GM18858 (cell line): ENCODE data around the gene TCF4.

Source experiments
- ATAC-seq: cut with Tn5 transposase; IDR thresholded peaks from one replicate; pipeline ENCODE4 v1.9.1; 2021; ENCODE audit not compliant: unreplicated experiment

TCF4 gene

GRCh38 chr18:55418439-55418838 is 169.6 kb downstream of the TCF4 start:
- no peak for ATAC-seq

- no peak for ATAC-seq
Observed at GRCh38 chr18:55416791-55417190, 171.2 kb downstream of the TCF4 start.

DNA sequence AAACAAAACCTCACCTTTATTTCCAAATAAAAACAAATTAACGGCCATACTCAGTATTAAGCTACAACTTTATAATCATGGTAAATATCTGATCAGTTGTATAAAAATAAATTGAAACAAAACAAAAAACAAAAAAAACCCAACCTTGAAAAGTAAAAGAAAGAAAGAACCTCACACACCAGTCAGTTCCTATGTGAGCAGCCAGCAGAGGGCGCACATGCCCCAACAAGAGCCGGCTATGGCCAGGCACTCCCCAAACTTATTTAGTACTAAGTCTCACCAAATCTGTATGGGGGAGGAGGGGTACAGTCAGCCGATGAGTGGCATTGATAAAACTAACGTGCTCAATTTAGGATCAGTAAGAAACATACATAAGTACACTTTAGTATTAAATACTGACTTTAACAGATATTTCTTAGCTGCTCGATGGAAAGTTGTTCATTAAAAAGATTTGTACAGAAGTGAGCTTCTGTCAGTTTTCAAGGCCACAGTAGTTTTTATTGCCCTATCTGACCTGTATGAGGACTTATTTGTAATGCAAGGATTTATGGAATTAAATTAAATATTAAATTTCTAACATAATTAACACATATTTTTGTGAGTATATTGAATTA is 172.6 kb downstream of the TCF4 start:
- ATAC-seq = peak; percentile 83

GRCh38 chr18:55414475-55414874 is 173.5 kb downstream of the TCF4 start:
- no peak for ATAC-seq

GRCh38 chr18:55413474-55413873 is 174.5 kb downstream of the TCF4 start:
- no peak for ATAC-seq

DNA sequence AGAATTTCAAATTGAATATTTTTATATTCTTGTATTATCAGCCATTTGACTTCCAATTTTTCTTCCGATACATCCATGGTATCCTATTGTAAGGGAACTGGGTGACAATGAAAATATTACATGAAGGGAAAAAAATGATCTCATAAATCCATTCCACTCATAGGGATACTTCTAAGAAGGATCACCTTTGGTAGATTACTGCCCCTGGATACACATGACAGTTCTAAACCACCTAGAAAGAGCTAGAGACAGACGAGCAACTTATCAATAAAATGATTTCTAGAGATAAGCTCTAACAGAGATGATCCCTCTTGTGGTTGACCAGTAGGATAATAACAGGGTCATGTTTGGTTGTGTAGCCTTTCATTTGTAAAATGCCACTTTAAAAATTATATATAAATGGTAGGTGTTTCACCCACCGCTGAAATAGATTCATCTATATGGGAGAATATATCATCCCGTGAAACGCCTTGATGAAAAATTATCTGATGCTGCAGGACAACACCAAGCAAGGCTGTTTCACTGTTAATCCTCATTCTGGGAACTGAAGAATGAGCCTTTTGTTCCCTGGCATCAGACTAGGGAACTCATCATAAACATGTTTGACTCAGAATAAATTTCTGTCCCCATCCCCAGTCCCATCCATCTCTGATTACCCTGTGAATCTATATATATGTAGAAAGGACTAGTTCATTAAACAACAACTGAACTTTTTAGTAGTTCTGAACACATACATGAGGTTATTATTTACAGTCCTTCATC is 180.0 kb downstream of the TCF4 start:
- no peak for ATAC-seq

GRCh38 chr18:55407191-55407590 is 180.8 kb downstream of the TCF4 start:
- ATAC-seq = no peak

GRCh38 chr18:55406451-55406991 is 181.5 kb downstream of the TCF4 start:
- ATAC-seq = no peak

DNA sequence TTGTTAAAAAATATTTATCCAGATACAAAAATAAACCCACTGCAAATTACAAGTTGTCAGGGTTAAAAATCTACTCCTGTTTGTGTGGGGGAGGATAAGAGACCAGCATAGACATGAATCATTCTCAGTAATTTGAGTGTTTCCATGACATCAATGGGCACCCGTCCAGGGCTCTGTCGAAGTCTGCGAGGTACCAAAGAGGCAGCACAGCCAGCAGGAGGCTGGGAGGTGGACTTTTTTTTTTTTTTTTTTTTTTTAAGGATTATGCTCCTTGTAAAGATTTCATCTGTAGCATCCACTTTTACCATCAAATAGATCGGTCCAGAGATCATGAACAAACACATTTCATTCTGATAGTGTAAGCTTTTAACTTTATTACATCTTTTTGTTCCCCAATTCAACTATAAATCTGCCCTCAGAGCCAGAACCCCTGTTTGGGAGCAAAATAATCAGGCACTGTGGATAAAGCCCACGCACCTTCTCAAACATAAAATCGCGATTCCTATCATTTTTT is 182.0 kb downstream of the TCF4 start:
- ATAC-seq = no peak

GRCh38 chr18:55405475-55405874 is 182.5 kb downstream of the TCF4 start:
- no peak for ATAC-seq

DNA sequence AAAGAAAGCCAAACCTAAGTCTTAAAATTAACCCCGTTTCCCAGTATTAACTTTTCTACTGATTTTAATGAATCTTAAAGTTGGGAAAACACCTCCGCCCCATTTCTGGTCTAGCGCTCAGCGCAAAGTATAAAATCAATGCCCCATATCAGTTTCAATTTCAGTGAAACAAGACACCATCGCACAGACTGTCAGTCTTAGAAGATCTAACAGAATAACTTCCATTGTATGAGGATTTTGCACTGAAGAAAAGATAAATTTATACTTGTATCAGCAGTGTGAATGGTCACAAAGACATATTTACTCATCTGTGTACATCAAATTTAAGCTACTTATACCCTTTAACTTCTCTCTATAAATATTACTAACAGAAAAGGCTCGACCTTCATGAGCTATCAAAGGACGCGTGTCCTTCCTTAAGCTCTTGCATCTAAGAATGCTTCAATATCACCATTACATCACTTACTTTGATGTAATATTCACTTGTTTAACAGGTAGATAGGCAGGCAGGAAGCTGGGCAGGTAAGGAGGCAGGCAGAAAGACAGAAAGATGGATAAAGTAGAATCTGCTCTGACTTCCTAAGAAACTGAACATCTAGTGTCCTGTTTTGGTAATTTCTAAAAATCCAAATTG is 183.0 kb downstream of the TCF4 start:
- ATAC-seq = peak; percentile 63

DNA sequence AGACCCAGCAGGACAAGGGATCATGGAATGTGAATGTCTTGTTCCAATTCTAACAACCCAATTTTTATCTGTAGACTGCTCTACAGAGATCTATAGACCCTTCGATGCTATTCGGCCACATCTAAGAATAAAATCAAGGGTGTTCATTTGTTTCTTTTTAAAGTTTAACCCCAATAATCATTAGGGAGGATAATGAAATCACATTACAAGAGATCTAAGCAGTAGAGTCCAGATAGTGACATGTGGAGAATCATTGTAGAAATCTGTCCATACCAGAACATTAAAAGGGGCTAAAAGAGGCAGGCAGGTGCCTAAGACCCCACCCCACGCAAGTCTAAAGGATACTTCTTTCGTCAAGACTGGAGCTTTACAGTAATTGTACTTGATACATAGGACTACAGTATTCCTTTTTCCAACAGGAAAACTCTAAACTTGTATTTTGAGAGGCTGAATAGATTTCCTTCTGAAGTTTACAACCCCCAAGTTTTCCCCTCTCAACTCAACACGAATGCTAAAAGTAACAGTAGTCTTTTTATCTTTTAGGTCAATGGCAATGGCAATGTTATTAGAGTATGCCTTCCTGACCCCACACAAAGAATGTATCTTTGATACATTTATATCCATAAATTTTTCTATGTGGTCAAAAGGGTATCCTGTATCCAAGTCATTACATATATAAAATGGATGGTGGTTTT is 183.7 kb downstream of the TCF4 start:
- ATAC-seq = no peak

DNA sequence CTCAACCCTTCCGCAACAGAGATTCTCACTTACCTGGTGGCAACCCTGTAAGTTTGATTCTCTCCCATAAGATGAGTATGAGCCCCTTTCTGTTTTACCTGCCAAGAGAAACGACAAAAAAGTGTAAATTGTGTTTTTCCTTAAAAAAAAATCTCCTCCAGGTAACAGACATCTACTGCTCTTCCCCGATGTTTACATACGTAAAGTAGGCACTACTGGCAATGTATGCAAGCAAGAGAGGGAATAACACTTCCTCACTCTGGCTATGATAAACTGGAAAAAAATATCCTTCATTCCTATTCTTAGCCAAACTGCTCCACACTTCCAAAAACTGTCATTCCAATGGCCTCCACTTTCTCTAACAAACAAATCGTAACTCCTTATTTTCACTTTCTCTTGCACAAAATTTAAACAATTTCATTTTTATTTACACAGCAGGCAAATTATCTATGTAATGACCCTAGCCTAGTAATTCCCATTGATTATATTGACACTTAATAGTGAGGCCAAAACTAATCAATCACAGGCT is 184.5 kb downstream of the TCF4 start:
- no peak for ATAC-seq

GRCh38 chr18:55402731-55403405 is 185.1 kb downstream of the TCF4 start:
- ATAC-seq = no peak

GRCh38 chr18:55401638-55402191 is 186.3 kb downstream of the TCF4 start:
- no peak for ATAC-seq

DNA sequence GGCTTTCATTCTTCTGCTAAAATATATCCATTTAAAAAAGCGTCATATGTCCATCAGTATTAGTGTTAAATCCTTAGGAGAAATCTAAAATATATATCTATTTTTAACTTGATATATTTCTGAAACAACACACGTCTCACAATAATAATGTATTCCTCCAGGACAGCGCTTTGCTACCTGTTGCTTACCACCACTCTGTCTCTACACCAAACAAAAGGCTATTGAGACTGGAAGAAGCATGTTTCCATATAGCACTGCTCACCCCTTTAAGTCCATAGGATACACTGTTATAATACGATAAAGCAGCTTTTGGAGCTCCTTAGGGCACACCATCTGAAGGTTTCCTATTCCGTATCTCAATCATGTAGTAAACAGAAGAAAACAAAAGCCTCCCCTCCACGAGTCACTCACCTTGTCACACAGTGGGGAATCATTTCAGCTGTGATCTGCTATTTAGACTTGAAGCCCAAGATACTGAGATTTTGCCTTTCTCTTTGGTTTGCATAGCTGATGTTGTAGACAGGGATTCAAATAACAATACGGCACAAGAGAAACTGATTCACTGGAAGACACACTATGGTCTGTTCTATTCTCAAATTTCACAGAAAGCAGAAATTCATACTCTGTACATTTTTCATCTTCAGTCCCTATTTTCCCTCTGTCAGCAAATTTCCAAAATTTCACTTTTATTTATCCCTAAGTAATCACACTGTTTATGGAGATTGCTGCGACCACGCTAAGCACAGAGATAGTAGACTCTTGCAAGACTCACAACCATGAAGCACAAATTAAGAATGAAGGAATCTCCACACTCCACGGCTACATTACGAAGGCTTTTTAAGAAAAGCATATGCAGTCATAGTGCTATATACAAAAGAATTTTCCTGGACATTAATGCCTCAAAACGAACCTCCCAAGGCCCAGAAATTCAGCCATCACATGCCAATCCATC is 187.1 kb downstream of the TCF4 start:
- ATAC-seq = no peak

DNA sequence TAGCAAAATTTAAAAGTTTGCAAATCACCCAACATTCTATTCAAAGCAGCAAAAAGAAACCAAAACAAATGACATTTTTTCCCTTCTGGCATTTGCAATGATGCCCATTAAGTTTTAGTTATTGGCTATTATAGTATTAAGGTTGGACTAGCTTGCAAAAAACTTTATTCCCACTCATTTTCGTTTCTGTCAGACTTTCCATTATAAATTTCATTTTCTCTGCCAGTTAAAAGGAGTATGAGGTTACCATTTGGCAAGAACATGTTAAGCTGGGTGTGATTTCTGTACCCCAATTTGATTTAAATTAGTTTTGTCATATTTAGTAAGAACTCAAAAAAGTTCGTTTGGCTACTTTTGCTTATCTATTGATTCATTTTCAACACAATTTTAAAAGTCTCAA is 187.9 kb downstream of the TCF4 start:
- ATAC-seq = no peak

- ATAC-seq = no peak
Observed at GRCh38 chr18:55398858-55399257, 189.1 kb downstream of the TCF4 start.

- ATAC-seq = no peak
Observed at GRCh38 chr18:55396979-55397378, 191.0 kb downstream of the TCF4 start.
